ENCODE results near the gene ESPNL.

The ESPNL gene

GRCh38 chr2:238116298-238117198 lies 16.4 kb downstream of the ESPNL start:
- Histone ChIP-seq H3K9ac (ENCODE audit: low read depth, low read length) (no peak overlapping the region), H4K20me1 (ENCODE audit: insufficient read depth, low read length) (no peaks in the 10 kb centered on the region), H3K27ac (ENCODE audit: low read length) (no peak overlapping the region), H3K79me2 (ENCODE audit: insufficient read depth, low read length) (no peaks in the 10 kb centered on the region), H3K4me2 (ENCODE audit: insufficient read depth, low read length) (no peak overlapping the region), H3K4me3 (ENCODE audit: low read depth in 1 of 2, low read length in 2 of 2) (no peak overlapping the region), H3K36me3 (ENCODE audit: insufficient read depth, low read length) (no peaks in the 10 kb centered on the region), H3K9me3 (ENCODE audit: insufficient read depth, low read length, severe bottlenecking) (peaks cover 3% of the 10 kb centered on the region), H3K4me1 (ENCODE audit: insufficient read depth, low read length) (no peaks in the 10 kb centered on the region), H2AFZ (ENCODE audit: low read depth, low read length) (no peak overlapping the region), H3K27me3 (ENCODE audit: insufficient read depth, low read length, poor library complexity) (peaks cover 19% of the 10 kb centered on the region)
- ATAC-seq (ENCODE audit: insufficient read depth, low read depth) (no peak), DNase-seq (no peak)
- no peak for TF ChIP-seq EZH2 (IDR thresholded peaks at IDR 0.05; ENCODE audit: borderline replicate concordance, low read depth, low read length, severe bottlenecking)
- TF ChIP-seq CTCF (IDR thresholded peaks at IDR 0.05; ENCODE audit: borderline replicate concordance, extremely low read depth, low read length, poor library complexity, severe bottlenecking): no peak

GRCh38 chr2:238117199-238118154 lies 17.3 kb downstream of the ESPNL start:
- Histone ChIP-seq H3K9ac (ENCODE audit: low read depth, low read length) (no peak overlapping the region), H4K20me1 (ENCODE audit: insufficient read depth, low read length) (no peaks in the 10 kb centered on the region), H3K9me3 (ENCODE audit: insufficient read depth, low read length, severe bottlenecking) (peaks cover 3% of the 10 kb centered on the region), H3K4me1 (ENCODE audit: insufficient read depth, low read length) (no peaks in the 10 kb centered on the region), H3K4me3 (ENCODE audit: low read depth in 1 of 2, low read length in 2 of 2) (no peak overlapping the region), H3K4me2 (ENCODE audit: insufficient read depth, low read length) (no peak overlapping the region), H3K36me3 (ENCODE audit: insufficient read depth, low read length) (no peaks in the 10 kb centered on the region), H3K27me3 (ENCODE audit: insufficient read depth, low read length, poor library complexity) (peaks cover 19% of the 10 kb centered on the region), H3K79me2 (ENCODE audit: insufficient read depth, low read length) (no peaks in the 10 kb centered on the region), H3K27ac (ENCODE audit: low read length) (no peak overlapping the region), H2AFZ (ENCODE audit: low read depth, low read length) (no peak overlapping the region)
- ATAC-seq (ENCODE audit: insufficient read depth, low read depth) (no peak), DNase-seq (no peak)
- no peak for TF ChIP-seq CTCF (IDR thresholded peaks at IDR 0.05; ENCODE audit: borderline replicate concordance, extremely low read depth, low read length, poor library complexity, severe bottlenecking)

- H3K4me2 ChIP-seq (ENCODE audit: insufficient read depth, low read length): no peak overlapping the region
- ATAC-seq (ENCODE audit: insufficient read depth, low read depth) (no peak; the same call in 2 of the 3 replicates), DNase-seq (no peak)
- no peaks in the 10 kb centered on the region for H3K36me3 ChIP-seq (ENCODE audit: insufficient read depth, low read length)
- no peak overlapping the region for H3K27ac ChIP-seq (ENCODE audit: low read length)
- H3K27me3 ChIP-seq (ENCODE audit: insufficient read depth, low read length, poor library complexity): peaks cover 19% of the 10 kb centered on the region
- no peaks in the 10 kb centered on the region for H4K20me1 ChIP-seq (ENCODE audit: insufficient read depth, low read length)
- no peak overlapping the region for H3K4me3 ChIP-seq (ENCODE audit: low read depth in 1 of 2, low read length in 2 of 2)
- no peaks in the 10 kb centered on the region for H3K79me2 ChIP-seq (ENCODE audit: insufficient read depth, low read length)
- H3K9me3 ChIP-seq (ENCODE audit: insufficient read depth, low read length, severe bottlenecking): no peaks in the 10 kb centered on the region
- H3K9ac ChIP-seq (ENCODE audit: low read depth, low read length): no peak overlapping the region
- no peak for TF ChIP-seq CTCF (IDR thresholded peaks at IDR 0.05; ENCODE audit: borderline replicate concordance, extremely low read depth, low read length, poor library complexity, severe bottlenecking)
- TF ChIP-seq EZH2 (IDR thresholded peaks at IDR 0.05; ENCODE audit: borderline replicate concordance, low read depth, low read length, severe bottlenecking): no peak
- no peaks in the 10 kb centered on the region for H3K4me1 ChIP-seq (ENCODE audit: insufficient read depth, low read length)
- H2AFZ ChIP-seq (ENCODE audit: low read depth, low read length): no peak overlapping the region
These were observed 19.8 kb downstream of the ESPNL start for GRCh38 chr2:238119756-238120462.

All from DND-41 (cell line).